PFSK-1 (cell line): ENCODE results near the gene SNX10.

Source experiments
- FOXP2 ChIP-seq: optimal IDR thresholded peaks from 2 replicates; pipeline ENCODE3; 2011; ENCODE audit warnings: borderline replicate concordance, control low read depth, inconsistent platforms; ENCODE audit not compliant: insufficient read depth; ENCODE audit errors: extremely low read length, extremely low read depth
- POLR2AphosphoS5 ChIP-seq: IDR thresholded peaks from 2 replicates; pipeline ENCODE4 v1.6.1; 2012; ENCODE audit warnings: low read depth, mild to moderate bottlenecking, control low read depth, low read length, moderate library complexity
- REST ChIP-seq, 2 experiments: IDR thresholded peaks; 2 replicates each; pipeline versions ENCODE4 v1.6.1 to v1.8.0; 2011 to 2012; ENCODE audit warnings: low read depth in 2 of 2, low read length in 2 of 2, control low read depth in 1 of 2, inconsistent platforms in 1 of 2, mild to moderate bottlenecking in 1 of 2, moderate library complexity in 1 of 2; ENCODE audit not compliant: insufficient read depth in 1 of 2
- SIN3A ChIP-seq: IDR thresholded peaks from 2 replicates; pipeline ENCODE4 v1.6.1; 2012; ENCODE audit warnings: mild to moderate bottlenecking, low read length, moderate library complexity, borderline replicate concordance; ENCODE audit not compliant: insufficient read depth
- TAF1 ChIP-seq: IDR thresholded peaks from 2 replicates; pipeline ENCODE4 v1.6.1; 2012; ENCODE audit warnings: low read length, control low read depth, borderline replicate concordance; ENCODE audit not compliant: insufficient read depth

Gene SNX10

GRCh38 chr7:26356929-26357798 lies 65.5 kb downstream of the SNX10 start:
- TF ChIP-seq SIN3A (no peak), FOXP2 (no peak), REST (IDR thresholded peaks at IDR 0.05; ENCODE audit: insufficient read depth in 1 of 2, low read depth in 2 of 2, low read length in 2 of 2) (no peak), TAF1 (no peak), POLR2AphosphoS5 (no peak)

- no peak for TF ChIP-seq REST (IDR thresholded peaks at IDR 0.05; ENCODE audit: insufficient read depth in 1 of 2, low read depth in 2 of 2, low read length in 2 of 2)
- TF ChIP-seq POLR2AphosphoS5 = no peak
- TF ChIP-seq FOXP2 = no peak
- no peak for TF ChIP-seq SIN3A
- no peak for TF ChIP-seq TAF1
These were observed 66.1 kb downstream of the SNX10 start for GRCh38 chr7:26357799-26358151.

GRCh38 chr7:26360650-26361049 lies 69.0 kb downstream of the SNX10 start:
- no peak for TF ChIP-seq REST (IDR thresholded peaks at IDR 0.05; ENCODE audit: insufficient read depth in 1 of 2, low read depth in 2 of 2, low read length in 2 of 2)
- TF ChIP-seq FOXP2 = no peak
- TF ChIP-seq SIN3A = no peak
- TF ChIP-seq POLR2AphosphoS5 = no peak
- no peak for TF ChIP-seq TAF1

GRCh38 chr7:26361637-26362036 lies 70.0 kb downstream of the SNX10 start:
- TF ChIP-seq SIN3A (no peak), POLR2AphosphoS5 (no peak), REST (IDR thresholded peaks at IDR 0.05; ENCODE audit: insufficient read depth in 1 of 2, low read depth in 2 of 2, low read length in 2 of 2) (no peak), FOXP2 (no peak), TAF1 (no peak)
